Upper lobe of right lung (tissue), 1 donor: ENCODE results near the gene ZNF182. TPM values are rescaled to one million over a fixed set of nuclear protein-coding genes. Genes with fewer than 3 reads are reported as not detected.
"Not testable (repeated sequence)": the region's sequence is repeated elsewhere in the genome, so short reads cannot be mapped to it uniquely, and the experiment has no call there.

Experiments used
- ATAC-seq: fragments of 200-7000 bp; cut with Tn5 transposase; one replicate; pipeline ENCODE4 v1.9.1; 2020; ENCODE audit warnings: mild to moderate bottlenecking, moderate library complexity
- DNase-seq: peaks from one replicate; pipeline ENCODE4 v3.0.0-alpha.2; 2020
- H3K27ac ChIP-seq: fragments of 200-600 bp; one replicate; pipeline ENCODE4 v1.8.0; 2022
- H3K27me3 ChIP-seq: fragments of 200-600 bp; one replicate; pipeline ENCODE4 v1.8.0; 2022; ENCODE audit warnings: mild to moderate bottlenecking
- H3K36me3 ChIP-seq: fragments of 200-600 bp; one replicate; pipeline ENCODE4 v1.8.0; 2022
- H3K4me1 ChIP-seq: fragments of 200-600 bp; one replicate; pipeline ENCODE4 v1.8.0; 2022
- H3K4me3 ChIP-seq: fragments of 200-600 bp; one replicate; pipeline ENCODE4 v1.8.0; 2022; ENCODE audit warnings: mild to moderate bottlenecking
- H3K9me3 ChIP-seq: fragments of 200-600 bp; one replicate; pipeline ENCODE4 v1.8.0; 2022
- intact Hi-C: fragments of 100-400 bp; cut with DNase I; formaldehyde crosslinking; loops from one replicate; pipeline ENCODE4 v1.11.0; 2022
- total RNA-seq: library from RNA; stranded (reverse); fragmentation: NEBNext Ultra II Directional; extraction: Animal tissue kit (Norgen Biotek cat#: 25700); gene quantifications from one replicate; pipeline ENCODE4 v1.2.1, GENCODE V29; 2021
- TF ChIP-seq, protein P1 (sequence below): fragments of 200-600 bp; IDR thresholded peaks from one replicate; pipeline ENCODE4 v1.8.0; 2022; ENCODE audit warnings: antibody characterized with exemption
- donor health status: DM: no; HTN: yes; CAD: no; lungs with severe emphysema.

The ZNF182 gene
- total RNA-seq, 1 donor from 2014 or later: 5.0 TPM

DNA sequence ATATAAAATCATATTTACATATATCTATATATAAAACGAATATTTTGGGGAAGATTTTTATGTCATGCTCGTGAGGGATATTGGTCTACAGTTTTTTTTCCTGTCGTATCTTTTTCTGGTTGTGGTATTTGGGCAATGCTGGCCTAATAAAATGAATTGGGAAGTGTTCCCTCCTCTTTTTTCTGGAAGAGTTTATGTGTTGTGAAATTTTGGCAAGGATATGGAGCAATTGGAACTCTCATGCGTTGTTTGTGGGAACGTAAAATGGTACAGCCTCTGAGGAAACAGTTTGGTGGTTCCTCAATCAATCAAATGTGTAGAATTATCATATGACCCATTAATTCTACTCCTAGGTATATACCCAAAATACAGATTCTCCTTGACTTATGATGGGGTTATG, 69.8 kb downstream of the ZNF182 start:
- intact Hi-C loops: no loop called here
- no peak for DNase-seq

DNA sequence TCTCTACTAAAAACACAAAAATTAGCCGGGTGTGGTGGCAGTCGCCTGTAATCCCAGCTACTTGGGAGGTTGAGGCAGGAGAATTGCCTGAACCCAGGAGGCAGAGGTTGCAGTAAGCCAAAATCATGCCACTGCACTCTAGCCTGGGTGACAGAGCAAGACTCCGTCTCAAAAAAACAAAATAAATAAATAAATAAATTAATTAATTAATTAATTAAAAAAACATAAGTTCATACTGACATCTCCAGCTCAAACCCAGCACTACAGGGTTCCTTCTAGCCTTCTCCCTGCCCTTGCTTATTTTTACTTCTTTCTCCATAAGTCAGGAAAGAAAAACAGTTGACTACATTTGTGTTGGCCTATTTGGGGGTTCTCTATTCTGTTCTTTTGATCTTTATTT, 71.8 kb downstream of the ZNF182 start:
- intact Hi-C loops, ATAC-seq, H3K36me3 ChIP-seq, H3K9me3 ChIP-seq, H3K4me1 ChIP-seq, H3K27me3 ChIP-seq, DNase-seq, H3K4me3 ChIP-seq, H3K27ac ChIP-seq: not testable (repeated sequence)

More for the DNA sequence above, 69.8 kb downstream of the ZNF182 start:
- Histone ChIP-seq H3K27me3 (no peaks in the 10 kb centered on the region), H3K27ac (no peak overlapping the region), H3K4me1 (no peaks in the 10 kb centered on the region), H3K36me3 (no peaks in the 10 kb centered on the region), H3K4me3 (no peak overlapping the region), H3K9me3 (no peaks in the 10 kb centered on the region)
- TF ChIP-seq, protein P1, sequence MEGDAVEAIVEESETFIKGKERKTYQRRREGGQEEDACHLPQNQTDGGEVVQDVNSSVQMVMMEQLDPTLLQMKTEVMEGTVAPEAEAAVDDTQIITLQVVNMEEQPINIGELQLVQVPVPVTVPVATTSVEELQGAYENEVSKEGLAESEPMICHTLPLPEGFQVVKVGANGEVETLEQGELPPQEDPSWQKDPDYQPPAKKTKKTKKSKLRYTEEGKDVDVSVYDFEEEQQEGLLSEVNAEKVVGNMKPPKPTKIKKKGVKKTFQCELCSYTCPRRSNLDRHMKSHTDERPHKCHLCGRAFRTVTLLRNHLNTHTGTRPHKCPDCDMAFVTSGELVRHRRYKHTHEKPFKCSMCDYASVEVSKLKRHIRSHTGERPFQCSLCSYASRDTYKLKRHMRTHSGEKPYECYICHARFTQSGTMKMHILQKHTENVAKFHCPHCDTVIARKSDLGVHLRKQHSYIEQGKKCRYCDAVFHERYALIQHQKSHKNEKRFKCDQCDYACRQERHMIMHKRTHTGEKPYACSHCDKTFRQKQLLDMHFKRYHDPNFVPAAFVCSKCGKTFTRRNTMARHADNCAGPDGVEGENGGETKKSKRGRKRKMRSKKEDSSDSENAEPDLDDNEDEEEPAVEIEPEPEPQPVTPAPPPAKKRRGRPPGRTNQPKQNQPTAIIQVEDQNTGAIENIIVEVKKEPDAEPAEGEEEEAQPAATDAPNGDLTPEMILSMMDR: no peak
- no peak for ATAC-seq

DNA sequence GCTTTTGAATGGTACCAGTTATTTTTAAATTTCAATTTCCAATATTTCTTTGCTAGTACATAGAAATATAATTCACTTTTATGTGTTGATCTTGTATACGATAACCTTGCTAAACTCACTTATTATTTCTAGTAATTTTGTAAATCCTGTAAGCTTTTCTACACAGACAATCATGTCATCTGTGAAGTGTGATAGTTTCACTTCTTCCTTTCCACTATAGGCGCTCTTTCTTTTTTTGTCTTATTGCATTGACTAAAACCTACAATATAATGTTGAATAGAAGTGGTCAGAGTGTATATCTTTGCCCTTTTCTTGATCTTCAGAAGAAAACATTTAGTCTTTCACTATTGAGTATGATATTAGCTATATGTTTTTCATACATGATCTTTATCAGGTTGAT, 76.6 kb downstream of the ZNF182 start:
- TF ChIP-seq, protein P1: no peak
- DNase-seq (no peak), ATAC-seq (no peak)
- Histone ChIP-seq H3K4me3 (no peak overlapping the region), H3K27ac (no peak overlapping the region), H3K27me3 (no peaks in the 10 kb centered on the region), H3K9me3 (no peaks in the 10 kb centered on the region), H3K4me1 (no peaks in the 10 kb centered on the region), H3K36me3 (no peaks in the 10 kb centered on the region)
- intact Hi-C loops: no loop called here

Other genes with a start within 250 kb of the ZNF182 start
- 10.0 TPM for gene ZNF81, start 167.1 kb downstream of the ZNF182 start, total RNA-seq
- not detected for gene SPACA5, start 3.0 kb upstream of the ZNF182 start, total RNA-seq
- gene ZNF630, start 67.7 kb upstream of the ZNF182 start, total RNA-seq: 3.2 TPM
- gene SPACA5B, start 126.6 kb upstream of the ZNF182 start, total RNA-seq: not detected
- not detected for gene SSX5, start 192.8 kb upstream of the ZNF182 start, total RNA-seq